GM23248 (cell line): ENCODE measurements around the gene FOXP3.
"Not testable (repeated sequence)": the region's sequence is repeated elsewhere in the genome, so short reads cannot be mapped to it uniquely, and the experiment has no call there.

Experiments used
- EZH2 ChIP-seq: fragments of 200-600 bp; sonication (generic); IDR thresholded peaks from 2 replicates; pipeline ENCODE4 v1.6.1; 2018; ENCODE audit warnings: antibody characterized with exemption, mild to moderate bottlenecking; ENCODE audit not compliant: insufficient read depth, poor library complexity, severe bottlenecking
- EZH2phosphoT487 ChIP-seq: fragments of 200-600 bp; sonication (generic); IDR thresholded peaks from 2 replicates; pipeline ENCODE4 v1.6.1; 2018; ENCODE audit warnings: antibody characterized with exemption, moderate library complexity, mild to moderate bottlenecking, low read depth; ENCODE audit not compliant: insufficient read depth

GRCh38 chrX:49299293-49299692, 34.8 kb upstream of the FOXP3 start:
- not testable (repeated sequence) for TF ChIP-seq EZH2, EZH2phosphoT487
